A549 (cell line): Measurements from ENCODE around the gene TREM2. TPM values are rescaled to one million over a fixed set of nuclear protein-coding genes. Genes with fewer than 3 reads are reported as not detected.

Experiments
- ATAC-seq, 2 experiments: fragments of 200-7000 bp in 1 of 2; fragments of >200 bp in 1 of 2; cut with Nextera tagmentation in 1 of 2; cut with Tn5 transposase in 1 of 2; 3 replicates each; pipeline versions ENCODE4 v1.8.0 to v1.9.1; 2018 to 2020; ENCODE audit warnings: mild to moderate bottlenecking in 1 of 2, moderate library complexity in 1 of 2
- CTCF ChIA-PET: fragments of 300-600 bp; sonication (Branson Sonifier 250); formaldehyde crosslinking; extraction: SDS; loops from one replicate; lab custom pipeline; 2021; ENCODE audit warnings: antibody characterized with exemption, inconsistent platforms; lab: Yijun Ruan, JAX
- POLR2A ChIA-PET: fragments of 350-600 bp; formaldehyde crosslinking; extraction: SDS; loops from one replicate; lab custom pipeline; 2021; ENCODE audit warnings: antibody characterized with exemption, inconsistent platforms; lab: Yijun Ruan, JAX
- DNase-seq, 2 experiments: peaks; one replicate each; pipeline versions ENCODE4 v3.0.0 to v3.0.0-alpha.2; 2011 to 2016; ENCODE audit warnings: low read depth in 1 of 2, low spot score in 1 of 2
- FAIRE-seq: peaks from 2 replicates; lab custom pipeline; 2011; peaks lifted over from hg19 to GRCh38; lab: Jason Lieb, UNC
- H3K27ac ChIP-seq, 2 experiments: fragments of >200 bp; sonication (Bioruptor Twin); formaldehyde crosslinking; 3 replicates each; pipeline ENCODE4 v1.5.1; 2016 to 2017
- H3K4me1 ChIP-seq: fragments of >200 bp; sonication (Bioruptor Twin); formaldehyde crosslinking; 3 replicates; pipeline ENCODE4 v1.6.1; 2016
- H3K4me2 ChIP-seq: fragments of >200 bp; sonication (Bioruptor Twin); formaldehyde crosslinking; 3 replicates; pipeline ENCODE4 v1.6.1; 2016
- H3K4me3 ChIP-seq: fragments of >200 bp; sonication (Bioruptor Twin); formaldehyde crosslinking; 3 replicates; pipeline ENCODE4 v1.5.1; 2016
- H3K9me3 ChIP-seq: fragments of >200 bp; sonication (Bioruptor Twin); formaldehyde crosslinking; 3 replicates; pipeline ENCODE4 v1.6.1; 2016
- BCL3 ChIP-seq: fragments of >200 bp; sonication (Bioruptor Twin); formaldehyde crosslinking; IDR thresholded peaks from 3 replicates; pipeline ENCODE4 v1.6.1; 2016
- BHLHE40 ChIP-seq: IDR thresholded peaks from 2 replicates; pipeline ENCODE4 v1.6.1; 2012; ENCODE audit warnings: low read depth, low read length, inconsistent platforms
- CBX2 ChIP-seq: fragments of 200-600 bp; sonication (generic); IDR thresholded peaks from 2 replicates; pipeline ENCODE4 v1.6.1; 2016; ENCODE audit warnings: low read depth, mild to moderate bottlenecking, borderline replicate concordance
- CEBPB ChIP-seq, 2 experiments: fragments of >200 bp in 1 of 2; sonication (Bioruptor Twin) in 1 of 2; formaldehyde crosslinking in 1 of 2; IDR thresholded peaks; 2 replicates each; pipeline ENCODE4 v1.6.1; 2012 to 2016
- CHD2 ChIP-seq: fragments of 150-350 bp; IDR thresholded peaks from 2 replicates; pipeline ENCODE4 v1.6.1; 2014; ENCODE audit warnings: low read length; ENCODE audit not compliant: partially characterized antibody
- CHD4 ChIP-seq: fragments of 200-600 bp; sonication (generic); IDR thresholded peaks from 2 replicates; pipeline ENCODE4 v1.6.1; 2016; ENCODE audit warnings: antibody characterized with exemption, mild to moderate bottlenecking, borderline replicate concordance
- CTCF ChIP-seq: fragments of >200 bp; sonication (Bioruptor Twin); formaldehyde crosslinking; IDR thresholded peaks from 3 replicates; pipeline ENCODE4 v1.5.1; 2016
- E2F6 ChIP-seq: IDR thresholded peaks from 2 replicates; pipeline ENCODE4 v1.6.1; 2012; ENCODE audit warnings: low read depth, borderline replicate concordance
- FOXS1 ChIP-seq: fragments of 250-450 bp; sonication (Bioruptor Pico); IDR thresholded peaks from 2 replicates; pipeline ENCODE4 v1.5.0; 2020; ENCODE audit warnings: mild to moderate bottlenecking, moderate library complexity
- HEYL ChIP-seq: fragments of 250-450 bp; sonication (Bioruptor Pico); IDR thresholded peaks from 2 replicates; pipeline ENCODE4 v1.8.0; 2021; ENCODE audit warnings: mild to moderate bottlenecking, moderate library complexity
- HOXA7 ChIP-seq: fragments of 250-450 bp; sonication (Bioruptor Pico); IDR thresholded peaks from 2 replicates; pipeline ENCODE4 v1.5.0; 2020; ENCODE audit warnings: mild to moderate bottlenecking, moderate library complexity
- HOXB13 ChIP-seq: fragments of 250-450 bp; sonication (Bioruptor Pico); IDR thresholded peaks from 2 replicates; pipeline ENCODE4 v1.5.0; 2020; ENCODE audit warnings: low read depth, mild to moderate bottlenecking, moderate library complexity
- NPAS2 ChIP-seq: fragments of 250-450 bp; sonication (Bioruptor Pico); IDR thresholded peaks from 2 replicates; pipeline ENCODE4 v1.8.0; 2022; ENCODE audit warnings: mild to moderate bottlenecking, moderate library complexity, borderline replicate concordance
- PHF8 ChIP-seq: fragments of 200-600 bp; sonication (generic); IDR thresholded peaks from 2 replicates; pipeline ENCODE4 v1.6.1; 2016; ENCODE audit warnings: low read depth, mild to moderate bottlenecking, antibody characterized with exemption, moderate library complexity, borderline replicate concordance
- POLR2A ChIP-seq: IDR thresholded peaks from 2 replicates; pipeline ENCODE4 v1.6.1; 2012; ENCODE audit warnings: mild to moderate bottlenecking, low read length
- RAD21 ChIP-seq, 2 experiments: fragments of >200 bp in 1 of 2; sonication (Bioruptor Twin) in 1 of 2; formaldehyde crosslinking in 1 of 2; IDR thresholded peaks in 1 of 2; conservative IDR thresholded peaks in 1 of 2; 2 replicates in 1 of 2; 3 replicates in 1 of 2; pipeline ENCODE4 v1.6.1; 2012 to 2018; ENCODE audit warnings: inconsistent platforms in 1 of 2
- RARB ChIP-seq: fragments of 250-450 bp; sonication (Bioruptor Pico); IDR thresholded peaks from 2 replicates; pipeline ENCODE4 v1.8.0; 2021; ENCODE audit warnings: mild to moderate bottlenecking, moderate library complexity
- RFX5 ChIP-seq: fragments of 450-650 bp; IDR thresholded peaks from 2 replicates; pipeline ENCODE4 v1.7.1; 2014; ENCODE audit warnings: antibody characterized with exemption, mild to moderate bottlenecking, moderate library complexity
- SMC3 ChIP-seq: fragments of >200 bp; sonication (Bioruptor Twin); formaldehyde crosslinking; IDR thresholded peaks from 3 replicates; pipeline ENCODE4 v1.6.1; 2018; ENCODE audit warnings: inconsistent platforms
- ZC3H11A ChIP-seq: fragments of 450-650 bp; IDR thresholded peaks from 2 replicates; pipeline ENCODE4 v1.6.1; 2014; ENCODE audit warnings: antibody characterized with exemption, mild to moderate bottlenecking
- WGBS: methylation state at CpG from one replicate; pipeline ENCODE4 v1.1.6; 2017; ENCODE audit errors: missing lambda C conversion rate; 5-methylcytosine and 5-hydroxymethylcytosine counted together
- polyA plus RNA-seq, 4 experiments: library from polyadenylated mRNA; depleted of rRNA in 3 of 4; stranded (reverse); fragments of >200 nt; fragmentation: RNase III in 1 of 4; extraction: RNeasy Plus Mini Kit Qiagen cat#74134 plus additional on column Dnase treatment in 1 of 4; gene quantifications; 2 replicates in 3 of 4; 3 replicates in 1 of 4; pipeline ENCODE4 v1.2.3, GENCODE V29; 2011 to 2017

TREM2 gene
- polyA plus RNA-seq, 2 of the 4 experiments (the other 2 are of a cell fraction), result not detected

- TF ChIP-seq BCL3 (no peak), HEYL (CRISPR knock-in tag) (no peak), RARB (CRISPR knock-in tag) (no peak), ZC3H11A (no peak), CHD2 (no peak), CBX2 (no peak)
- TF ChIP-seq, all 56 proteins: peak for 0
Observed at GRCh38 chr6:41186031-41186562, 23.2 kb upstream of the TREM2 start (continued).

- H3K9me3 ChIP-seq, result peaks cover 6% of the 10 kb centered on the region; the same call in 2 of the 3 replicates
- ATAC-seq, result no peak
- 32% methylated on average over 7 of the region's 7 CpGs for WGBS
- no peak overlapping the region for H3K4me3 ChIP-seq
- CTCF ChIA-PET, result interaction anchor here (0.9 to 1.2 kb wide), 2 partner anchors 93 to 115 kb away, joined by 3 read pairs; no protein-coding TSS in a partner anchor
- no peak overlapping the region for H3K27ac ChIP-seq
- FAIRE-seq, result no peak
- TF ChIP-seq BCL3, result no peak
- no peak for TF ChIP-seq HEYL (CRISPR knock-in tag)
- no peak for TF ChIP-seq CEBPB (IDR thresholded peaks at IDR 0.05)
- TF ChIP-seq HOXB13 (CRISPR knock-in tag), result no peak
- TF ChIP-seq E2F6, result no peak
- no peak for TF ChIP-seq BHLHE40
- TF ChIP-seq FOXS1, result no peak
- TF ChIP-seq HOXA7 (CRISPR knock-in tag), result no peak
- no peak for TF ChIP-seq PHF8
- no peak for TF ChIP-seq CTCF
- H3K4me2 ChIP-seq, result no peak overlapping the region
- DNase-seq, result no peak
- POLR2A ChIA-PET, result no interaction called here
- no peaks in the 10 kb centered on the region for H3K4me1 ChIP-seq
Observed at GRCh38 chr6:41184761-41185160, 21.8 kb upstream of the TREM2 start.

- no peaks in the 10 kb centered on the region for H3K9me3 ChIP-seq
- H3K4me1 ChIP-seq, result no peaks in the 10 kb centered on the region
- FAIRE-seq (no peak), ATAC-seq (peak; percentile 94 to 98), DNase-seq (peak; percentile 34 to 66)
- POLR2A ChIA-PET, result no interaction called here
- H3K27ac ChIP-seq, result no peak overlapping the region
- 43% methylated on average over 4 of the region's 4 CpGs for WGBS
- no peak overlapping the region for H3K4me2 ChIP-seq
- TF ChIP-seq NPAS2 (CRISPR knock-in tag) (no peak), RFX5 (no peak), POLR2A (no peak), HEYL (CRISPR knock-in tag) (no peak), CBX2 (no peak), SMC3 (peak; percentile 17; the same call in 1 of the 3 replicates), CTCF (peak; percentile 45; the same call in 2 of the 3 replicates), CHD4 (no peak), PHF8 (no peak), RAD21 (conservative IDR thresholded peaks at IDR 0.05 in 1 of 2, IDR thresholded peaks at IDR 0.05 in 1 of 2) (peak in 1 of 2 experiments; percentile 56; a peak in 2 of 5 replicates)
- CTCF ChIA-PET, result interaction anchor here (0.6 to 2.9 kb wide), 11 partner anchors 9 to 1824 kb away, joined by 3 to 14 read pairs (median 5); no protein-coding TSS in a partner anchor
- H3K4me3 ChIP-seq, result no peak overlapping the region
Observed at GRCh38 chr6:41182069-41183034, 19.4 kb upstream of the TREM2 start.
